ENCODE measurements around the gene PLAC1. TPM values are rescaled to one million over a fixed set of nuclear protein-coding genes. Genes with fewer than 3 reads are reported as not detected.

Gene PLAC1
- total RNA-seq, 3 donors from 2014 or later (not counting 1 experiment from before 2014, with no cell fraction given): not detected

- ATAC-seq (no peak), DNase-seq (no peak)
- Histone ChIP-seq H3K9me3 (ENCODE audit: control insufficient read depth, insufficient read depth, low read length) (no peaks in the 10 kb centered on the region), H3K4me1 (ENCODE audit: control insufficient read depth, insufficient read depth, low read length) (no peaks in the 10 kb centered on the region), H3K27me3 (ENCODE audit: control insufficient read depth, insufficient read depth, low read length) (peaks cover 2% of the 10 kb centered on the region), H3K4me3 (ENCODE audit: low read length) (no peak overlapping the region), H3K27ac (ENCODE audit: low read length) (no peak overlapping the region), H3K36me3 (ENCODE audit: control insufficient read depth, insufficient read depth, low read length) (no peaks in the 10 kb centered on the region)
- H3K27ac Mint-ChIP-seq: no peak overlapping the region
- peaks cover 2 to 30% of the 10 kb centered on the region in 2 donors for H3K27me3 Mint-ChIP-seq (ENCODE audit: low read depth in 2 of 2)
- no peaks in the 10 kb centered on the region for H3K9me3 Mint-ChIP-seq
- H3K36me3 Mint-ChIP-seq: no peaks in the 10 kb centered on the region
- H3K4me3 Mint-ChIP-seq: no peak overlapping the region
- 80% methylated on average over 1 of the region's 5 CpGs for WGBS (ENCODE audit: insufficient coverage)
- no peak for TF ChIP-seq CTCF (IDR thresholded peaks at IDR 0.05)
- H3K4me1 Mint-ChIP-seq: peaks cover 0 to 5% of the 10 kb centered on the region in 2 donors
- intact Hi-C loops (cut with micrococcal nuclease): no loop called here
Measured at GRCh38 chrX:134538316-134538715, 120.0 kb downstream of the PLAC1 start.

GRCh38 chrX:134537179-134537955 lies 120.9 kb downstream of the PLAC1 start:
- no peak overlapping the region for H3K27ac Mint-ChIP-seq
- no peak overlapping the region for H3K27ac ChIP-seq (ENCODE audit: low read length)
- peaks cover 0 to under 1% of the 10 kb centered on the region in 2 donors for H3K4me1 Mint-ChIP-seq
- H3K9me3 ChIP-seq (ENCODE audit: control insufficient read depth, insufficient read depth, low read length): no peaks in the 10 kb centered on the region
- H3K4me3 ChIP-seq (ENCODE audit: low read length): no peak overlapping the region
- H3K4me1 ChIP-seq (ENCODE audit: control insufficient read depth, insufficient read depth, low read length): no peaks in the 10 kb centered on the region
- H3K9me3 Mint-ChIP-seq: no peaks in the 10 kb centered on the region
- DNase-seq: no peak
- no peak overlapping the region for H3K4me3 Mint-ChIP-seq
- H3K36me3 ChIP-seq (ENCODE audit: control insufficient read depth, insufficient read depth, low read length): no peaks in the 10 kb centered on the region
- no peaks in the 10 kb centered on the region for H3K36me3 Mint-ChIP-seq
- TF ChIP-seq CTCF (IDR thresholded peaks at IDR 0.05): no peak
- ATAC-seq: no peak
- intact Hi-C loops (cut with micrococcal nuclease): no loop called here
- peaks cover 2 to 22% of the 10 kb centered on the region in 2 donors for H3K27me3 Mint-ChIP-seq (ENCODE audit: low read depth in 2 of 2)
- 77% methylated on average over 4 of the region's 5 CpGs for WGBS (ENCODE audit: insufficient coverage)
- no peaks in the 10 kb centered on the region for H3K27me3 ChIP-seq (ENCODE audit: control insufficient read depth, insufficient read depth, low read length)

GRCh38 chrX:134533952-134534351 lies 124.3 kb downstream of the PLAC1 start:
- Histone ChIP-seq H3K9me3 (ENCODE audit: control insufficient read depth, insufficient read depth, low read length) (no peaks in the 10 kb centered on the region), H3K36me3 (ENCODE audit: control insufficient read depth, insufficient read depth, low read length) (no peaks in the 10 kb centered on the region), H3K4me3 (ENCODE audit: low read length) (no peak overlapping the region), H3K27me3 (ENCODE audit: control insufficient read depth, insufficient read depth, low read length) (no peaks in the 10 kb centered on the region), H3K27ac (ENCODE audit: low read length) (no peak overlapping the region), H3K4me1 (ENCODE audit: control insufficient read depth, insufficient read depth, low read length) (no peaks in the 10 kb centered on the region)
- DNase-seq (no peak), ATAC-seq (no peak)
- Mint-ChIP-seq H3K4me3 (no peak overlapping the region), H3K27ac (no peak overlapping the region), H3K9me3 (no peaks in the 10 kb centered on the region), H3K36me3 (no peaks in the 10 kb centered on the region), H3K4me1 (no peaks in the 10 kb centered on the region), H3K27me3 (ENCODE audit: low read depth in 2 of 2) (peaks cover 2 to 14% of the 10 kb centered on the region in 2 donors)
- 90% methylated on average over 4 of the region's 4 CpGs for WGBS (ENCODE audit: insufficient coverage)
- TF ChIP-seq CTCF (IDR thresholded peaks at IDR 0.05): no peak
- intact Hi-C loops (cut with micrococcal nuclease): no loop called here

GRCh38 chrX:134533352-134533751 lies 124.9 kb downstream of the PLAC1 start:
- TF ChIP-seq CTCF (IDR thresholded peaks at IDR 0.05): no peak
- Mint-ChIP-seq H3K4me1 (no peaks in the 10 kb centered on the region), H3K27ac (no peak overlapping the region), H3K9me3 (no peaks in the 10 kb centered on the region), H3K36me3 (no peaks in the 10 kb centered on the region), H3K4me3 (no peak overlapping the region), H3K27me3 (ENCODE audit: low read depth in 2 of 2) (peaks cover 0 to 9% of the 10 kb centered on the region in 2 donors)
- intact Hi-C loops (cut with micrococcal nuclease): no loop called here
- Histone ChIP-seq H3K27ac (ENCODE audit: low read length) (no peak overlapping the region), H3K36me3 (ENCODE audit: control insufficient read depth, insufficient read depth, low read length) (no peaks in the 10 kb centered on the region), H3K27me3 (ENCODE audit: control insufficient read depth, insufficient read depth, low read length) (no peaks in the 10 kb centered on the region), H3K4me3 (ENCODE audit: low read length) (no peak overlapping the region), H3K9me3 (ENCODE audit: control insufficient read depth, insufficient read depth, low read length) (no peaks in the 10 kb centered on the region), H3K4me1 (ENCODE audit: control insufficient read depth, insufficient read depth, low read length) (no peaks in the 10 kb centered on the region)
- WGBS (ENCODE audit: insufficient coverage): 95% methylated on average over 8 of the region's 9 CpGs
- DNase-seq: no peak
- ATAC-seq: no peak
